T1000 (cell line): Measurements from ENCODE around the gene ZMYND8.

Experiments used
- DNase-seq: peaks from one replicate; lab custom pipeline; 2025; ENCODE audit warnings: mixed read lengths; lab: John Stamatoyannopoulos, UW

The ZMYND8 gene

GRCh38 chr20:47332381-47333206 lies 23.9 kb downstream of the ZMYND8 start:
- DNase-seq, result no peak

- peak; percentile 50 for DNase-seq
These were observed 25.4 kb downstream of the ZMYND8 start for GRCh38 chr20:47330933-47331708.

- no peak for DNase-seq
These were observed 26.4 kb downstream of the ZMYND8 start for GRCh38 chr20:47330071-47330470.

GRCh38 chr20:47328129-47328528 lies 28.4 kb downstream of the ZMYND8 start:
- DNase-seq, result no peak

- no peak for DNase-seq
These were observed 28.8 kb downstream of the ZMYND8 start for GRCh38 chr20:47327711-47328110.

- DNase-seq, result no peak
These were observed 29.7 kb downstream of the ZMYND8 start for GRCh38 chr20:47326658-47327268.

GRCh38 chr20:47325242-47325641 lies 31.3 kb downstream of the ZMYND8 start:
- no peak for DNase-seq

GRCh38 chr20:47320990-47321805 lies 35.3 kb downstream of the ZMYND8 start:
- DNase-seq, result no peak

GRCh38 chr20:47319517-47320252 lies 36.8 kb downstream of the ZMYND8 start:
- DNase-seq, result no peak

GRCh38 chr20:47318586-47319516 lies 37.6 kb downstream of the ZMYND8 start:
- no peak for DNase-seq

- no peak for DNase-seq
These were observed 38.4 kb downstream of the ZMYND8 start for GRCh38 chr20:47318027-47318585.

- DNase-seq, result peak; percentile 81
These were observed 39.2 kb downstream of the ZMYND8 start for GRCh38 chr20:47317127-47317895.

GRCh38 chr20:47316776-47317126 lies 39.7 kb downstream of the ZMYND8 start:
- DNase-seq, result no peak

- DNase-seq, result peak; percentile 74
These were observed 41.0 kb downstream of the ZMYND8 start for GRCh38 chr20:47315339-47316056.

GRCh38 chr20:47314647-47315338 lies 41.7 kb downstream of the ZMYND8 start:
- DNase-seq, result no peak

- DNase-seq, result no peak
These were observed 44.4 kb downstream of the ZMYND8 start for GRCh38 chr20:47311967-47312681.

GRCh38 chr20:47311211-47311610 lies 45.3 kb downstream of the ZMYND8 start:
- DNase-seq, result no peak
